Measurements from ENCODE around the gene CD19. TPM values are rescaled to one million over a fixed set of nuclear protein-coding genes. Genes with fewer than 3 reads are reported as not detected.

Gene CD19
- total and polyA plus RNA-seq, 10 of the 15 experiments (the other 5 are each of a cell fraction or from before 2014, with no cell fraction given): 1.2 to 125 (median 77.2) TPM

DNA sequence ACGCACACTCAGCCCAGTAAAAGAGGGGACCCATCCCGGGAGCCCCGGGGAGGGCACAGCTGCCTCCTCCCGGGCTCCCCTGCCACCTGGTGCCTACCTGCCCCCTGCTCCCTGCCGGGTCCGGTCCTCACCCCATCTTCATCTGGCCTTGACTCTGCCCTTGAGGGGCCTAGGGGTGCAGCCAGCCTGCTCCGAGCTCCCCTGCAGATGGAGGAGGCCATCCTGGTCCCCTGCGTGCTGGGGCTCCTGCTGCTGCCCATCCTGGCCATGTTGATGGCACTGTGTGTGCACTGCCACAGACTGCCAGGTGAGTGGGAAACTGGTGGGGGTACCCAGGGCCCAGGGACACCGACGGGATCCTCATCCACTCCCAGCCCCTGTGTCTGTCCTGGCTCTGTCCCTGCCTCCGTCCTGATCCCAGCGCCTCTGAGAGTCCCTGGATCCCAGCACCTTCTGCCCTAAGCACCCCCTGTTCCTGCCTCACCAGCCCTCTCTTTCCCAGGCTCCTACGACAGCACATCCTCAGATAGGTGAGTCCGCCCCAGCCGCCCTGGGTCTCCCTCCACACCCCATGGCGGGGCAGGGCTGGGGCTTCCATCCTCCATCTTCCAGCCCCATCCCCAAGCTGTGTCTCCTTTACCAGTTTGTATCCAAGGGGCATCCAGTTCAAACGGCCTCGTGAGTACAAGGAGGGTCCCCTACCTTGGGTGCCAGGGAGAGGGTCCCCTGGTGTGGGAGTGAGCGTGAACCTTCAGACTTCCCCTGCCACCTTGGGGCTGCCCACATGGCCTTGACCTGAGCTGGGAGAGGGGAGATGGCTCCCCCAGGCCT, 53.7 kb downstream of the CD19 start:
- no peaks in the 10 kb centered on the region; the same call in 2 of the 3 replicates for H3K9me3 ChIP-seq (replicated peaks; ENCODE audit: control insufficient read depth, insufficient read depth, low read length)
- TF ChIP-seq NFYB (IDR thresholded peaks at IDR 0.05; ENCODE audit: insufficient read depth, low read depth, low read length): no peak
- TF ChIP-seq FOS (IDR thresholded peaks at IDR 0.05; ENCODE audit: borderline replicate concordance, extremely low read depth, insufficient read length): no peak
- no peak for TF ChIP-seq RBBP5 (conservative IDR thresholded peaks at IDR 0.05)
- no peak for TF ChIP-seq IKZF2 (IDR thresholded peaks at IDR 0.05)
- no peak overlapping the region for H3K4me3 ChIP-seq
- peak overlapping the region; percentile 71 for H3K4me2 ChIP-seq (ENCODE audit: control insufficient read depth, insufficient read depth)
- peak; percentile 44 for ATAC-seq
- H3K27me3 ChIP-seq (replicated peaks in 1 of 2; ENCODE audit: control insufficient read depth in 2 of 2, insufficient read depth in 2 of 2, low read length in 1 of 2): no peaks in the 10 kb centered on the region
- no peak for DNase-seq (ENCODE audit: low read depth, low spot score)
- H2AFZ ChIP-seq (ENCODE audit: control insufficient read depth, low read depth, low read length): peak overlapping the region; percentile 21; the same call in 1 of the 2 replicates
- no TSS peak for BruUV-seq (replicated peaks)
- 71% methylated on average over 19 of the region's 19 CpGs for whole genome bisulfite sequencing (ENCODE audit: insufficient coverage, insufficient replicate concordance, low lambda C conversion rate, missing lambda C conversion rate)
- peaks cover 0 to 10% of the 10 kb centered on the region in 2 experiments; a peak in 3 of 4 replicates for H3K36me3 ChIP-seq (ENCODE audit: control insufficient read depth in 2 of 2, insufficient read depth in 2 of 2, low read length in 1 of 2)
- SMC1A ChIA-PET (ENCODE audit: uncharacterized antibody, unreplicated experiment): interaction anchor here (0.6 to 0.7 kb wide), 2 partner anchors 30 to 35 kb away, joined by 3 read pairs; no protein-coding TSS in a partner anchor
- CTCF ChIA-PET: interaction anchor here (1.0 kb wide), 1 partner anchor 21 kb away, joined by 3 read pairs; no protein-coding TSS in a partner anchor
- no peaks in the 10 kb centered on the region for H3K79me2 ChIP-seq (ENCODE audit: control insufficient read depth, insufficient read depth, low read length)
- POLR2A ChIA-PET: interaction anchor here (1.1 kb wide), 1 partner anchor 12 kb away, joined by 8 read pairs; no protein-coding TSS in a partner anchor
- peaks cover 12% of the 10 kb centered on the region for H3K4me1 ChIP-seq (ENCODE audit: control insufficient read depth, insufficient read depth, low read length)
- H3K27ac ChIP-seq (ENCODE audit: control insufficient read depth, insufficient read depth): peak overlapping the region; percentile 39; the same call in 1 of the 2 replicates
- no peak for FAIRE-seq
- no peak overlapping the region; the same call in 1 of the 2 replicates for H3K9ac ChIP-seq (ENCODE audit: control insufficient read depth, insufficient read depth, low read length)
- RAD21 ChIA-PET (ENCODE audit: unreplicated experiment): interaction anchor here (0.6 to 1.8 kb wide), 3 partner anchors 12 to 837 kb away, joined by 3 to 10 read pairs (median 4); partner anchors contain the start of gene SPNS1
- in situ Hi-C loops (cut with MboI): no loop called here
- intact Hi-C loops (cut with micrococcal nuclease; ENCODE audit: unreplicated experiment): no loop called here
- H4K20me1 ChIP-seq (ENCODE audit: control insufficient read depth, insufficient read depth): no peaks in the 10 kb centered on the region

DNA sequence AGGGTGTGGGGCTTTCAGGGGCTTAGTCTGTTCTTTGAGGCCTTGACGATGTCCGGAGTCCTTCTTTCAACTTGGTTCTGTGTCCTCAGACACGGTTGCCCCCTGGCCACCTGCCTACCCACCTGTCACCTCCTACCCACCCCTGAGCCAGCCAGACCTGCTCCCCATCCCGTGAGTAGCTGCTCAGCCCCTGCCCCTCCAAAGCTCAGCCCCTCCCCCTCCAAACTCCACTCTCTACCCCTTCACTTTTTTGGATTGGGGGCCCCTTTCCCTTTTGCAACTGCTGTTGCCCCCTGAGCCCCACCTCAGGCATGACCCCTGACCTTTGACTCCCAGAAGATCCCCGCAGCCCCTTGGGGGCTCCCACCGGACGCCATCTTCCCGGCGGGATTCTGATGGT, 54.3 kb downstream of the CD19 start:
- Histone ChIP-seq H2AFZ (ENCODE audit: control insufficient read depth, low read depth, low read length) (no peak overlapping the region), H4K20me1 (ENCODE audit: control insufficient read depth, insufficient read depth) (no peaks in the 10 kb centered on the region), H3K4me1 (ENCODE audit: control insufficient read depth, insufficient read depth, low read length) (peaks cover 12% of the 10 kb centered on the region), H3K27me3 (replicated peaks in 1 of 2; ENCODE audit: control insufficient read depth in 2 of 2, insufficient read depth in 2 of 2, low read length in 1 of 2) (no peaks in the 10 kb centered on the region), H3K27ac (ENCODE audit: control insufficient read depth, insufficient read depth) (no peak overlapping the region), H3K4me3 (no peak overlapping the region), H3K4me2 (ENCODE audit: control insufficient read depth, insufficient read depth) (no peak overlapping the region), H3K9ac (ENCODE audit: control insufficient read depth, insufficient read depth, low read length) (no peak overlapping the region), H3K36me3 (ENCODE audit: control insufficient read depth in 2 of 2, insufficient read depth in 2 of 2, low read length in 1 of 2) (peaks cover 0 to 10% of the 10 kb centered on the region in 2 experiments; a peak in 3 of 4 replicates), H3K9me3 (replicated peaks; ENCODE audit: control insufficient read depth, insufficient read depth, low read length) (no peaks in the 10 kb centered on the region; the same call in 2 of the 3 replicates), H3K79me2 (ENCODE audit: control insufficient read depth, insufficient read depth, low read length) (no peaks in the 10 kb centered on the region)
- WGBS (ENCODE audit: insufficient coverage, insufficient replicate concordance, low lambda C conversion rate, missing lambda C conversion rate): 99% methylated on average over 9 of the region's 9 CpGs
- TF ChIP-seq TBL1XR1 (IDR thresholded peaks at IDR 0.05; ENCODE audit: low read depth, low read length) (no peak), ZNF384 (IDR thresholded peaks at IDR 0.05; ENCODE audit: borderline replicate concordance, low read depth, low read length) (no peak), CEBPB (IDR thresholded peaks at IDR 0.05; ENCODE audit: borderline replicate concordance in 1 of 2, low read depth in 2 of 2, low read length in 2 of 2) (no peak), POLR2AphosphoS5 (IDR thresholded peaks at IDR 0.05; ENCODE audit: low read length) (no peak), CHD1 (IDR thresholded peaks at IDR 0.05; ENCODE audit: low read depth, low read length) (no peak)
- TF ChIP-seq, protein P1, sequence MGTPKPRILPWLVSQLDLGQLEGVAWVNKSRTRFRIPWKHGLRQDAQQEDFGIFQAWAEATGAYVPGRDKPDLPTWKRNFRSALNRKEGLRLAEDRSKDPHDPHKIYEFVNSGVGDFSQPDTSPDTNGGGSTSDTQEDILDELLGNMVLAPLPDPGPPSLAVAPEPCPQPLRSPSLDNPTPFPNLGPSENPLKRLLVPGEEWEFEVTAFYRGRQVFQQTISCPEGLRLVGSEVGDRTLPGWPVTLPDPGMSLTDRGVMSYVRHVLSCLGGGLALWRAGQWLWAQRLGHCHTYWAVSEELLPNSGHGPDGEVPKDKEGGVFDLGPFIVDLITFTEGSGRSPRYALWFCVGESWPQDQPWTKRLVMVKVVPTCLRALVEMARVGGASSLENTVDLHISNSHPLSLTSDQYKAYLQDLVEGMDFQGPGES (IDR thresholded peaks at IDR 0.05): no peak
- TF ChIP-seq, protein P2, sequence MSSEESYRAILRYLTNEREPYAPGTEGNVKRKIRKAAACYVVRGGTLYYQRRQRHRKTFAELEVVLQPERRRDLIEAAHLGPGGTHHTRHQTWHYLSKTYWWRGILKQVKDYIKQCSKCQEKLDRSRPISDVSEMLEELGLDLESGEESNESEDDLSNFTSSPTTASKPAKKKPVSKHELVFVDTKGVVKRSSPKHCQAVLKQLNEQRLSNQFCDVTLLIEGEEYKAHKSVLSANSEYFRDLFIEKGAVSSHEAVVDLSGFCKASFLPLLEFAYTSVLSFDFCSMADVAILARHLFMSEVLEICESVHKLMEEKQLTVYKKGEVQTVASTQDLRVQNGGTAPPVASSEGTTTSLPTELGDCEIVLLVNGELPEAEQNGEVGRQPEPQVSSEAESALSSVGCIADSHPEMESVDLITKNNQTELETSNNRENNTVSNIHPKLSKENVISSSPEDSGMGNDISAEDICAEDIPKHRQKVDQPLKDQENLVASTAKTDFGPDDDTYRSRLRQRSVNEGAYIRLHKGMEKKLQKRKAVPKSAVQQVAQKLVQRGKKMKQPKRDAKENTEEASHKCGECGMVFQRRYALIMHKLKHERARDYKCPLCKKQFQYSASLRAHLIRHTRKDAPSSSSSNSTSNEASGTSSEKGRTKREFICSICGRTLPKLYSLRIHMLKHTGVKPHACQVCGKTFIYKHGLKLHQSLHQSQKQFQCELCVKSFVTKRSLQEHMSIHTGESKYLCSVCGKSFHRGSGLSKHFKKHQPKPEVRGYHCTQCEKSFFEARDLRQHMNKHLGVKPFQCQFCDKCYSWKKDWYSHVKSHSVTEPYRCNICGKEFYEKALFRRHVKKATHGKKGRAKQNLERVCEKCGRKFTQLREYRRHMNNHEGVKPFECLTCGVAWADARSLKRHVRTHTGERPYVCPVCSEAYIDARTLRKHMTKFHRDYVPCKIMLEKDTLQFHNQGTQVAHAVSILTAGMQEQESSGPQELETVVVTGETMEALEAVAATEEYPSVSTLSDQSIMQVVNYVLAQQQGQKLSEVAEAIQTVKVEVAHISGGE (CRISPR knock-in tag; IDR thresholded peaks at IDR 0.05): no peak
- SMC1A ChIA-PET (ENCODE audit: uncharacterized antibody, unreplicated experiment): no interaction called here
- RAD21 ChIA-PET (ENCODE audit: unreplicated experiment): interaction anchor here (1.5 to 1.8 kb wide), 2 partner anchors 12 to 41 kb away, joined by 4 to 10 read pairs; partner anchors contain the start of gene SPNS1
- no peak for DNase-seq (ENCODE audit: low read depth, low spot score)
- CTCF ChIA-PET: interaction anchor here (3.0 kb wide), 1 partner anchor 9 kb away, joined by 18 read pairs; no protein-coding TSS in a partner anchor
- POLR2A ChIA-PET: no interaction called here
- no TSS peak for BruUV-seq (replicated peaks)
- no peak for ATAC-seq
- in situ Hi-C loops (cut with MboI) (no loop called here), intact Hi-C loops (cut with micrococcal nuclease; ENCODE audit: unreplicated experiment) (no loop called here)
- no peak for FAIRE-seq

All from GM12878 (cell line).